ENCODE measurements around the gene CEACAM21.

DNA sequence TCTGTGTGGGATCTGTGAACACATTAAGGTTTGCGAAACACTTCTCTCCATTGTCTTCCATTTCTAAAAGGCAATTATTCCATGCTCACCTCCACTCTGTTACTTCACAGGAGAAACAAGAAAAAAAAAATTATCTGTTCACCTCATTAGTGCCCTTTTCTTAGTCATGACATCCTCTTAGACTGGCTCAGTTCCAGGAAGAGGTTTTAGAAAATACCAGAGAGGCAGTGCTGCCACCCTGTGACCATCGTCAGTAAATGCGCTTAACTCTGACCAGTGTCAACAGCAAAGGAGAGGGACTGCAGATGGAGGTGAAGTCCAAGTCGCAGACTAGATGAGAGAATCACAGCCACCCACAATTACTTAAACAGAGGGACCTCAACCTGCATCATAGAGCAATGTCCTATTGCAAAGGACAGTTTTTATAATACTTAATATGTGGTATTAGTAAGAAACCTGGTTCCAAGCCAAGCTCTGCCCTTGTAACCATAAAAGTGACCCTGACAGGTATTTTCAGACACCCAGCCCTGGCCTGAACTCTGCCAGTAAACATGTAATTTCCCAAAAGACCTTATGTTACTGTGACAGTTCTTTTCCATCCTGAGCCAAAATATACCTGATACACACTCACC is 19.4 kb downstream of the CEACAM21 start:
- TF ChIP-seq, protein P1, sequence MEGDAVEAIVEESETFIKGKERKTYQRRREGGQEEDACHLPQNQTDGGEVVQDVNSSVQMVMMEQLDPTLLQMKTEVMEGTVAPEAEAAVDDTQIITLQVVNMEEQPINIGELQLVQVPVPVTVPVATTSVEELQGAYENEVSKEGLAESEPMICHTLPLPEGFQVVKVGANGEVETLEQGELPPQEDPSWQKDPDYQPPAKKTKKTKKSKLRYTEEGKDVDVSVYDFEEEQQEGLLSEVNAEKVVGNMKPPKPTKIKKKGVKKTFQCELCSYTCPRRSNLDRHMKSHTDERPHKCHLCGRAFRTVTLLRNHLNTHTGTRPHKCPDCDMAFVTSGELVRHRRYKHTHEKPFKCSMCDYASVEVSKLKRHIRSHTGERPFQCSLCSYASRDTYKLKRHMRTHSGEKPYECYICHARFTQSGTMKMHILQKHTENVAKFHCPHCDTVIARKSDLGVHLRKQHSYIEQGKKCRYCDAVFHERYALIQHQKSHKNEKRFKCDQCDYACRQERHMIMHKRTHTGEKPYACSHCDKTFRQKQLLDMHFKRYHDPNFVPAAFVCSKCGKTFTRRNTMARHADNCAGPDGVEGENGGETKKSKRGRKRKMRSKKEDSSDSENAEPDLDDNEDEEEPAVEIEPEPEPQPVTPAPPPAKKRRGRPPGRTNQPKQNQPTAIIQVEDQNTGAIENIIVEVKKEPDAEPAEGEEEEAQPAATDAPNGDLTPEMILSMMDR (IDR thresholded peaks at IDR 0.05), result peak in 3 of 4 experiments; percentile 21 to 50 (median 37)
- TF ChIP-seq EP300 (IDR thresholded peaks at IDR 0.05), result no peak

Data from gastroesophageal sphincter (tissue), 3 donors.